Measurements from ENCODE around the gene SEMA7A.

GRCh38 chr15:74386496-74387140 lies 47.1 kb downstream of the SEMA7A start:
- TF ChIP-seq CTCF (IDR thresholded peaks at IDR 0.05; ENCODE audit: insufficient read depth, low read length, poor library complexity, severe bottlenecking) (no peak), EZH2phosphoT487 (conservative IDR thresholded peaks at IDR 0.05; ENCODE audit: low read length) (no peak)
